Fibroblast of pulmonary artery (primary cell): ENCODE data around the gene FBF1.

Experiments used
- DNase-seq: peaks from one replicate; pipeline ENCODE4 v3.0.0-alpha.2; 2010; ENCODE audit warnings: low read depth
- H3K4me3 ChIP-seq: replicated peaks from 2 replicates; pipeline ENCODE4 v1.5.1; 2011; ENCODE audit warnings: low read depth, mild to moderate bottlenecking, control low read depth, low read length, moderate library complexity
- TF ChIP-seq, protein P1 (sequence below): IDR thresholded peaks from 2 replicates; pipeline ENCODE4 v1.5.1; 2011; ENCODE audit warnings: mild to moderate bottlenecking, control low read depth, low read length, inconsistent platforms; ENCODE audit errors: missing control alignments

Gene FBF1

GRCh38 chr17:75906143-75906884 is 34.5 kb downstream of the FBF1 start:
- no peak for DNase-seq
- H3K4me3 ChIP-seq = no peak overlapping the region
- TF ChIP-seq, protein P1, sequence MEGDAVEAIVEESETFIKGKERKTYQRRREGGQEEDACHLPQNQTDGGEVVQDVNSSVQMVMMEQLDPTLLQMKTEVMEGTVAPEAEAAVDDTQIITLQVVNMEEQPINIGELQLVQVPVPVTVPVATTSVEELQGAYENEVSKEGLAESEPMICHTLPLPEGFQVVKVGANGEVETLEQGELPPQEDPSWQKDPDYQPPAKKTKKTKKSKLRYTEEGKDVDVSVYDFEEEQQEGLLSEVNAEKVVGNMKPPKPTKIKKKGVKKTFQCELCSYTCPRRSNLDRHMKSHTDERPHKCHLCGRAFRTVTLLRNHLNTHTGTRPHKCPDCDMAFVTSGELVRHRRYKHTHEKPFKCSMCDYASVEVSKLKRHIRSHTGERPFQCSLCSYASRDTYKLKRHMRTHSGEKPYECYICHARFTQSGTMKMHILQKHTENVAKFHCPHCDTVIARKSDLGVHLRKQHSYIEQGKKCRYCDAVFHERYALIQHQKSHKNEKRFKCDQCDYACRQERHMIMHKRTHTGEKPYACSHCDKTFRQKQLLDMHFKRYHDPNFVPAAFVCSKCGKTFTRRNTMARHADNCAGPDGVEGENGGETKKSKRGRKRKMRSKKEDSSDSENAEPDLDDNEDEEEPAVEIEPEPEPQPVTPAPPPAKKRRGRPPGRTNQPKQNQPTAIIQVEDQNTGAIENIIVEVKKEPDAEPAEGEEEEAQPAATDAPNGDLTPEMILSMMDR = no peak

GRCh38 chr17:75904749-75905521 is 35.9 kb downstream of the FBF1 start, which contains the start of gene MRPL38:
TSS of gene MRPL38 (minus strand) at chr17:75904884. CDS start at chr17:75904875, 9 bp downstream.
- DNase-seq = peak; percentile 96
- TF ChIP-seq, protein P1 = peak; percentile 70
- peak within 1 kb of the TSS; percentile 82 for H3K4me3 ChIP-seq

DNA sequence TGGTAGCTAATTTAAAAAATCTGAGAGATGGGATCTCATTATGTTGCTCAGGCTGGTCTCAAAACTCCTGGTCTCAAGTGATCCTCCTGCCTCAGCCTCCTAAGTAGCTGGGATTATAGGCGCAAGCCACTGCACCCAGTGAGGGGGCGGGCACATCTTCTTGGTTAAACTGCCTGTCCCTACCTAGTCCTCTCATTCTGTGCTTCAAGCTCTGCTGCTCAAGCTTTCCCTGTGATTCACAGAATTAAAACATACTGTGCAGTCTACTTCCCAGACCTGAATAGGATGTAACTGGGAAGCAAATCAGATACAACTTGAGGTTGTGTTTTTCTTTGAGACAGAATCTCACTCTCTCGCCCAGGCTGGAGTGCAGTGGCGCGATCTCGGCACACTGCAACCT is 38.4 kb downstream of the FBF1 start:
- TF ChIP-seq, protein P1 = no peak
- H3K4me3 ChIP-seq = no peak overlapping the region
- no peak for DNase-seq

GRCh38 chr17:75901727-75902126 is 39.1 kb downstream of the FBF1 start:
- TF ChIP-seq, protein P1 = no peak
- DNase-seq = no peak
- H3K4me3 ChIP-seq = no peak overlapping the region

DNA sequence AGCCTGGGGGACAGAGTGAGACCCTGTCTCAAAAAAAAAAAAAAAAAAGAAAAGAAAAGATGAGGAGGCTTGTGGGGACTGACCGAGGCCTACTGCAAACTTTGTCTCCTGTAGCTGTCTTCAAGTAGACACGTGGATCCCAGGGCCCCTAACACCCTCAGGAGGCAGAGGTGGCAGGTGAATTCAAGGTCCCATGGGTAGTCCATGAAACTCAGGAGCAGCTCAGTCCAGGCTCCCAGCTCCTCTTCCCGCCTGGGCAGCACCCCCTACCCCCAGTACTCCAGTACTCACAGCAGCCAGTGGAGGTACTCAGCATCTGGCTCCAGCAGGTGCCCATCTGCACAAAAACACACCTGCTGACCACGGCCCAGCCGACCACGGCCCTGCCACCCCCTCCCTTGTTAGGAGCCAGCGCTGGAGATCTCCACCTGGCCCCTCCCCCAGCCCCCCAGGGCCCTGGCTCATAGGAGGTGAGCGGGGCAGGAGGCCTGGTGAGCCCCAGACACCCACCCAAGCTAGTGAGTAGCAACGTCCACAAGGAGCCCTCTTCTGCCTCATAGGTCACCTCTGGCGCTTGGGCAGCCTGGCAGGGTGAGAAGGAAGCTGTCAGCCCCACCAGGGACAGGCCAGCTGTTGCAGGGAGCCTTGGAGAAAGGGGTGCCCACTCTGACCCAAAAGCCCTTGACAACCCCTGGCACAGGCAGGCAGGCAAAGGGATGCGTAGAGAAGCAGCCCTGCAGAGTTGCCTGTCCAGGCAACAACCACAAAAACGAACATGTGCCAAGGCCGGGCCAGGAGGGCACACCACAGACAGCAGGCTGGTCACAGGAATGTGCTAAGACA is 39.9 kb downstream of the FBF1 start:
- no peak for DNase-seq
- no peak overlapping the region for H3K4me3 ChIP-seq
- TF ChIP-seq, protein P1 = no peak

GRCh38 chr17:75899767-75900468 is 40.9 kb downstream of the FBF1 start:
- H3K4me3 ChIP-seq = no peak overlapping the region
- DNase-seq = no peak

More at GRCh38 chr17:75899767-75900468, 40.9 kb downstream of the FBF1 start:
- TF ChIP-seq, protein P1 = no peak
